Stimulated activated CD8-positive, alpha-beta memory T cell treated with anti-CD3 and anti-CD28 coated beads, Interleukin-2, amount 100 ng/mL, for 1 hour (primary cell): ENCODE data around the gene CARS2.
"Not testable (repeated sequence)": the region's sequence is repeated elsewhere in the genome, so short reads cannot be mapped to it uniquely, and the experiment has no call there.

ENCODE experiments used
- DNase-seq, 2 donors: peaks; one replicate each; pipeline ENCODE4 v3.0.0-alpha.2; 2020; ENCODE audit warnings: low read depth in 2 of 2

Gene CARS2

DNA sequence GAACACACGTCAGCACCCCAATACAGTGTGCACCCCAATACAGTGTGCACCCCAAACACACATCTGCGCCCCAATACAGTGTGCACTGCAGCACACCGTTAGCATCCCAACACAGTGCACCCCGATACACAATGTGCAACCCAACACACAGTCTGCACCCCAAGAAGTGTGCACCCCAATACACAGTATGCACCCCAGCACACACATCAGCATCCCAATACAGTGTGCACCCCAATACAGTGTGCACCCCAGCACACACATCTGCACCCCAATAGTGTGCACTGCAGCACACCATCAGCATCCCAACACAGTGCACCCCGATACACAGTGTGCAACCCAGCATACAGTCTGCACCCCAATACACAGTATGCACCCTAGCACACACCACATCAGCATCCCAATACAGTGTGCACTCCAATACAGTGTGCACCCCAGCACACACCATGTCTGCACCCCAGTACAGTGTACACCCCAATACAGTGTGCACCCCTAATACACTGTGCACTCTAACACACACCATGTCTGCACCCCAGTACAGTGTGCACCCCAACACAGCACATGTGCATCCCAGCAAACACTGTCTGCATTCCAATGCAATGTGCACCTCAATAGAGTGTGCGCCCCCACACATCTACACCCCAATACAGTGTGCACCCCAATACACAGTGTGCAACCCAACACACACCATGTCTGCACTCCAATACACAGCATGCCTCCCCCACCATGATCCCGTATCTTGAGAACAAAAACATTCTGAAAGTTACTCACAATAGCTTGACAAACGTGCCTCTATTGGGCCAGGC is 855 bp upstream of the CARS2 start:
- no peak for DNase-seq

DNA sequence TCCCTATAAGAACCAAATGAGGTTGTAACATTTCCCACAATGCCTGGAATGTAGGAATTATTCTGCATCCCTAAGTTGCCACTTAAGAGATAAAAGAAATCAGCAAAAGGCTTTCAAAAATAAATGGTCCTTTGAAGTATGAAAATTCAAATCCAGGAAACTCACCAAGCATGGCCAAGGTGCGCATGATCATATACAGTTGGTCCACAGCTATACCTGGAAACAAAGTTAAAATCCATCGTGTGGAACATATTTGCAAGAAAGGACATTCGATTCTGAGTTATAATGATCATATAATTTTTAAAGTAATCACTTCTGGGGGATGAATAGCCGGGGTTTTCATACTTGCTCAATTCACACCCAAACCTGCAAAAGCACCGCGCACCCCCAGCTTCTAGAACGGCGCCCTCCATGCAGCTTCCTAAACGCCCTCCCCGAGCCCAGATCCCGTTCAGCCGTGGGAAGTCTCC is 525 bp downstream of the CARS2 start:
- DNase-seq: no peak

DNA sequence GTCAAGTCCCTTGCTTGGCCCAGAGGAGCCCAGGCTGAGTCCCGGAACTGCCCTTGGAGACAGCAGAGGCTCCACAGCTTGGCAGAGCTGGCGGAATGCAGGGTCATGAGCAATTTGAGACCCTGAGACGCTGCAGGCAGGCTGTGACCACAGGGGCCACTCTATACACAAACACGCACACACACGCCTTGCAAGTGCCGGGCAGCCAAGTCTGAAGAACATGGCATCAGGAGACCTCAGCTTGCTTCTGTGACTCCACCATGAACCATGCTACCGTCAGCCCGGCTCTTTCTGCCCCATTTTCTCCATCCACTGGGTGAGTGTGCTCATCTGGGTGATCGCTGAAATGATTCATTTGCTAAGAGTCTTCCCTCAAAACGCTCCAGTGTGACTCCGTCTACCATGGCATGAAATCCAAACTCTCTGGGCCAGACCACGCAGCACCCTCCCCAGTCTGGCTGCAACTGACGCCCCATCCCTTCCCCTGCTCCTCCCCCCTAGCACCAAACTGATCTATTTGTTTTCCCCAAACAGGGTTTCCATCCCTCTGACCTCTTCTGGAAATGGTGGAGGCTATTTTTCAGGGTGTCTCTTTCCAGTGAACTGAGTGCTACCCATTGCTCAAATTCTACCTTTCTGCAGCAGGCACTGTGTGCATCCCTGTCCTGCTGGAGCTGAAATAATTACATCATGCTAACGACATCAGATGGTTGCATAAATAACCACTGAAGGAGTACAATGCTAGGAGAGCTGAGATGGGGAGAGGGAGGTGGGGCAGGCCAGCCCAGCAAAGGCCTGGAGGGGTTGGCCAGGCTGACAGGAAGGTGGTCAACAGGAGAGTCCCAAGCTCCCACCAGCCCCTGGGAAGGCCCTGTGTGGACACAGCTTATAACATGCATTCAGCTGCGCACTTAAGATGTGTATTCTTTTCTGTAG is 3.1 kb downstream of the CARS2 start:
- no peak for DNase-seq

DNA sequence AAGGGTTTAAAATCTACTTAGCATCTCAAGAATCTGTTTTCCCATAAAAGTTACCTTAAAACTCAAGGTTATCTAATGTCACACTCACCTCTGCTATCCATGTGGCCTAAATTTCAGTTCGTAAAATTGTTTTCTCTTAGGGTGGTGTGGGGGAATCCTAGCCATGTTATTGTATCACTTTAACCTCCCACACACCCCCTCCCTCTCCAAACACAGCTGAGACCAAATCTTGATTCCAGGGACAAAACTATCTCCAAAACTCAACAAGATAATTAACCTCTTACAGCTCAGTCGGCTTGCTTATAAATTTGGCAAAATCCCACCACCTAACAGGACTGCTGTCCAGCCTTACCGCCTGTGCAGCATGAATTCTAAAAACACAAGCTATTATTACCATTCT is 3.8 kb downstream of the CARS2 start:
- no peak for DNase-seq

DNA sequence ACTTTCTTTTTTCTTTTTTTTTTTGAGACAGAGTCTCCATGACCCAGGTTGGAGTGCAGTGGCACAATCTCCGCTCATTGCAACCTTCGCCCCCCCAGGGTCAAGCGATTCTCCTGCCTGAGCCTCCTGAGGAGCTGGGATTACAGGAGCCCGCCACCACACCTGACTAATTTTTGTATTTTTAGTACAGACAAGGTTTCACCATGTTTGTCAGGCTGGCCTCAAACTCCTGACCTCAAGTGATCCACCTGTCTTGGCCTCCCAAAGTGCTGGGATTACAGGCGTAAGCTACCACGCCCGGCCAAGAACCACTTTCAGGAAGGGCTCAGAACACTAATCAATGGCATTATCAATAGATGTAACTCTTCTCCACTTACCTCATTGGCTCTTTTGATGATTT is 4.9 kb downstream of the CARS2 start:
- not testable (repeated sequence) for DNase-seq

DNA sequence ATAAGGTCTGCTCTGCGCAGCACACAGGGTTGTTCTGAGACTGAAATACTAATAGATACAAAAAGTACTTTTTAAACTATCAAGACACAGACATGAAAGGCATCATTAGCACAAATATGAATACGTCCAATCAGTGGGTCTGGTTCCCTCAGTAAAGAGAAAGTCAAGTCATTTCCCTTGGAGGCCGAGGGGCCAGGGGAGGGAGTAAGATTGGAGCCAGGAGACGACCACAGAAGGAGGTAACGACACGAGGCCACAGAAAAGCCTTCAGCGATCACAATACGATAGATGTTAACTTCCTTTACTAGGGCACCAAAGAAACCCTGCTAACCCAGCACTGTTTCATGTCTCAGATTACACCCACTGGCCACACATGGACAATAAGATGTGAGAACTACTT is 5.3 kb downstream of the CARS2 start:
- DNase-seq: no peak

DNA sequence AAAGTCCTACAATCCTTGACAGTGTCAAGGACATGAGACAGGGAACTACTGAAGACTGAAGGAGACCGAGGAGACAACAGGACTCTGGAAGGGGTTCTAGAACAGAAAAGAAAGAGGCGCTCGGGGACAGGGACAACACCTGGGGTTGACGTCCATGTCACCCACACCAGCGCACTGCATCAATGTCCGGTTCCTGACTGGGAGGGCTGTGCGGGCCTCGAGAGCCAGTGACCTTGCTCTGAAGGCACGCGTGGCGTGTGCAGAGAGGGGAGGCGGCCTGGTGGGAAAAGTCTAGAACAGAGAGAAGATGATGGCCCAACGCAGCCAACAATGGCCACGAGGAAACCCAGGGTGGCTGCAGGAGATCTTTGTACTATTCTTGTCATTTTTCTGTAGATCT is 5.7 kb downstream of the CARS2 start:
- DNase-seq: no peak

DNA sequence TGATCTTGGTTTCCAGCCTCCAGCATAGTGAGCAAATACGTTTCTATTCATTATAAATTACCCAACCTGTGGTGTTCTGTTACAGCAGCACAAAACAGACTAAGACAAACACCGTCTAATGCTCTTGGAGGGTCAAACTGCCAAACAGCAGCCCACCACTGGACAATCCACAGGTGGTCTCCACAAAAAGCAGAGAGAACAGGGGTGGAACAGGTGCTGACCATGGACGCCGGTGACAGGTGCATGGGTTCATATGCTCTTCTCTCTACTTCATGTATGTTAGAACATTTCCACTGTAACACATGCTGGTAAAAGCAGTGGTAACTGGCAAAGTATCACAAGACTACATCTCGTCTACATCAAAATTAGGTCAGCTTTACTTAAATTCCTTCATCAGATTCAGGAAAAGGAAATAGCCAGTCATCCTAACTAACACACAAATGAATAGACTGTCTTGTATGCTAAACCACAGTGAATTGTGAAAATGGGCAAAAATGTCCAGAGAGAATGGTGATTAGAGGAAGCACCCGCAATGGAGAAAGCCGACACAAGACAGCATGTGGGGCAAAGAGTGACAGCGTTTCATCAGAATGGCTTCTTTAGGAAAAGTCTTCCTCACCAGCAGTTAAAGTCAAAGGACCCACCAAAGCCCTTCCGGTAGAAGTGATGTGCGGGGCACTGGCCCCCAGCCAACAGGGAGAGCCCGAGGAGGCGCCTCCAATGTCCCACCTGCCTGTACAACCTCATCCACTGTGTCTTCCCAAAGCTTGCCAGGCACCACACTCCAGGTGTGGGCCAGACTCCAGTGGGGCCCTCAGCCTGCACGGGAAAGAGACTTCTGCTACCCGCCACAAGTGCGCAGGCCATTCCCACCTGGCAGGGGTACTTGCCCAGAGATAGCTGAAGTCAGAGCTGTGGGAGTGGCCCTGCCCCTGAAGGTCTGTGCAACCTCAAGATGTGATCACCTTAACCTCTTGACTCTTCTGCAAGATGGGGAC is 6.5 kb downstream of the CARS2 start:
- DNase-seq: no peak

DNA sequence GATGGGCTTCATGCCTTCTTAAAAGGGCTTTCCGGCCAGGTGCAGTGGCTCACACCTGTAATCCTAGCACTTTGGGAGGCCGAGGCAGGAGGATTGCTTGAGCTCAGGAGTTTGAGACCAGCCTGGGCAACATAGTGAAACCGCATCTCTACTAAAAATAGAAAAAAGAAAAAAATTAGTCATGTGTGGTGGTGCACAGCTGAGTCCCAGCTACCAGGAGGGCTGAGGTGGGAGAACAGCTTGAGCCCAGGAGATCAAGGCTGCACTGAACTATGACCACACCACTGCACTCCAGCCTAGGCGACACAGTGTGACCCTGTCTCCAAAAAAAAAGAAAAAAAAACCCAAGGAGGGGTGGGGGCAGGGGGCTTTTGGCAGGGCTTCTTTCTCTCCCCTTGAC is 7.2 kb downstream of the CARS2 start:
- no peak for DNase-seq

DNA sequence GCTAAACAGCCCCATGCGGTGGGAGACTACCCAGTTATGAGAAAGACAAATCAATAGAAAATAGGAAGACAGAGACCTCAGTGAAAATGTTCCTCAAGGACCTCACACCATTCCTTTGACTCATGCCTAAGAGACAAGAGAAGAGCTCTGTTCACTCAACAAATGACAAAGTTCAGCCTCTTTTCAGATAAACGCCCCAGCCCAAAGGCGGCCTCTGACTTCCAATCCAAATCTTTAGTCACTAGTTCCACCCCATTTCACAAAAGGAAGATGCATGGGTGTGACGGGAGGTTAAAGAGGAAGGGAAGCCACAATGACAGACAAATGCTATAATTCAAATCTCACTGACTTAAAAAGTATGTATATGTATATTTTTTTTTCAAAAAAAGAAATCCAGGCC is 8.1 kb downstream of the CARS2 start:
- no peak for DNase-seq

DNA sequence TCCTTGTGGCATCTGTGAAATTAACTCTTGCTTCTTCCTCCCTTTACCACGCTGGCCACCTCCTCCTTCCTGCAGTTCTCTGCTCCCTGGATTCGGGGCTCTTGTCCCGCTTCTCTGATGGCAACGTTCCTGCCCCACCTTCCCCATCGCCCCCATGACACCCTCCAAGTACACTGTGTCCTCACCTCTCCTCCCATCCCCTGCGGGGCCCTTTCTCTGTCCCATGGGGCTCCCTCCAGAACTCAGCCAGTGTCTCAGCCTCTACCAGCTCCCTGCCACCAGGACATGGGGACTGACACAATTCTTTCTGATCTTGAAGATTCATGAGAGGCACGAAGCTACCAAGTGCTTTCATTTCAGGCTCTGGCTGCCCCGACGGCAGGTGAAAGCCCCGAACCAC is 9.1 kb downstream of the CARS2 start:
- DNase-seq: no peak

DNA sequence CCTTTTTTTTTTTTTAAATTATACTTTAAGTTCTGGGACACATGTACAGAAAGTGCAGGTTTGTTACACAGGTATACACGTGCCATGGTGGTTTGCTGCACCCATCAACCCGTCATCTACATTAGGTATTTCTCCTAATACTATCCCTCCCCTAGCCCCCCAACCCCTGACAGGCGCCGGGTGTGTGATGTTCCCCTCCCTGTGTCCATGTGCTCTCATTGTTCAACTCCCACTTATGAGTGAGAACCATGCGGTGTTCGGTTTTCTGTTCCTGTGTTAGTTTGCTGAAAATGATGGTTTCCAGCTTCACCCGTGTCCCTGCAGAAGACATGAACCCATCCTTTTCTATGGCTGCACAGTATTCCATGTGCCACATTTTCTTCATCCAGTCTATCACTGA is 10.1 kb downstream of the CARS2 start:
- DNase-seq: not testable (repeated sequence)

DNA sequence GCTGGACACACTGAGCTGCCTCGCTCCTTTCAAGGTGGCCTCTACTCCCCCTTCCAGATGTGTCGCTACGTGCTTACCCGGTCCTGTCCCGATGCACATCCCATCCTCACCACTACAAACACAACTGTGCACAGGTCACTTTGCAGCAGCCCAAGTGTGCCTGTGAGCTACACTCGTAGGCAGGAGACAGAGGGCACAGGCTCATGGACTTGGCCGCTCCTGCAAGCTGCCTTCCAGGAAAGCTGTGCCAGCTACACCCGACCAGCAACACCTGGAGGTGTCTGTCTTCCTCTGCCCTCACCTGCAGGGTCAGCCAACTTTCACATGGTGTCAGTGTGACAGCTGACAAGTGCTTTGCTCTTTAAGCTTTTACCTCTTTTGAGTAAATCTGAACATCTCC is 15.4 kb downstream of the CARS2 start:
- DNase-seq: no peak

DNA sequence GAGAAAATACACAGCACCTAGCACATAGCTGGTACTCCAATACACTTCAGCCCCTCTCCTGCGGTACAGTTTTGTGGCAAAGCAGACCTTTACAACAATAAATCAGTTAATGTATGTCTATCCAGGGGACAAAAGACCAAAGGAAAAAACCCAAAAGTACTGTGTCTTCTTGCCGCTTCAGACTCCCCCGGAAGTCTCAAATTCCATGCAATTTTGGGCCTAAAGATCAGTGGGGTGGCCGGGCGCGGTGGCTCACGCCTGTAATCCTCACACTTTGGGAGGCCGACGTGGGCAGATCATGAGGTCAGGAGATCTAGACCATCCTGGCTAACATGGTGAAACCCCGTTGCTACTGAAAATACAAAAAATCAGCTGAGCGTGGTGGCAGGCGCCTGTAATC is 16.2 kb downstream of the CARS2 start:
- no peak for DNase-seq

DNA sequence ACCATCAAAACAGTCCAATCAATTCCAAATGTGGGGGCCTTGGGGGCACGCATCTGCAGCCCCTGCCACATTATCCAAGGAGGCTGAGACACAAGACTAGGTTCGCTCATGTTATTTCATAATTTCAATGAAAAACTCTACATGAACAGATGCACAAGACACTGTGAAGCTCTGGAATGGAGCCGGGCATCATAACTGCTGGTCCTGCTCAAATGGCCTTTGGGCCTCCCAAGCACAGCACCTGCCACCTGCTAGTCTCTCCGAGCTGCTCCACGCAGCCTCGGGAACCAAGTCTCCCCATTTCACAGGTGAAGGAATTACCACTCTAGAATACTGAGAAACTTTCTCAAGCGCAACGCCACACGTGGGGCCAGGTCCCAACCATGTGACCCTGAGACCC is 16.9 kb downstream of the CARS2 start:
- no peak for DNase-seq

DNA sequence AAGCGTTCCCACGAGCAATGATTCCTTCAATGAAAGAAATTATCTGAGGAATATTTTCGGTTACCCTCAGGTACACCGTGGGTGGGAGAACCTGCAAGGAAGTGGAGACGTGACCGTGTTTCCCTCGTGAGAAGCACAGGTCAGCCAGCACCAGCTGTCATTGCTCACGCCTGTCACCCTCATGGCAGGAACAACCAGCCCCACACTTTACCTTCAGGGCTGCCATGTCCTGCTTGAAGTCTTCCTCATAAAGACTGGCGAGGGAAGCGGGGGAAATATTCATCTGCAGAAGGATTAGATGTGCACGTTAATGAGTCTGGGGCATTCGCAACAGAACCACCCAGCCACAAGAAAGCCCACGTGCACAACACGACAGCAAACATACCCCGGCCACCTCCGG is 18.2 kb downstream of the CARS2 start:
- no peak for DNase-seq

DNA sequence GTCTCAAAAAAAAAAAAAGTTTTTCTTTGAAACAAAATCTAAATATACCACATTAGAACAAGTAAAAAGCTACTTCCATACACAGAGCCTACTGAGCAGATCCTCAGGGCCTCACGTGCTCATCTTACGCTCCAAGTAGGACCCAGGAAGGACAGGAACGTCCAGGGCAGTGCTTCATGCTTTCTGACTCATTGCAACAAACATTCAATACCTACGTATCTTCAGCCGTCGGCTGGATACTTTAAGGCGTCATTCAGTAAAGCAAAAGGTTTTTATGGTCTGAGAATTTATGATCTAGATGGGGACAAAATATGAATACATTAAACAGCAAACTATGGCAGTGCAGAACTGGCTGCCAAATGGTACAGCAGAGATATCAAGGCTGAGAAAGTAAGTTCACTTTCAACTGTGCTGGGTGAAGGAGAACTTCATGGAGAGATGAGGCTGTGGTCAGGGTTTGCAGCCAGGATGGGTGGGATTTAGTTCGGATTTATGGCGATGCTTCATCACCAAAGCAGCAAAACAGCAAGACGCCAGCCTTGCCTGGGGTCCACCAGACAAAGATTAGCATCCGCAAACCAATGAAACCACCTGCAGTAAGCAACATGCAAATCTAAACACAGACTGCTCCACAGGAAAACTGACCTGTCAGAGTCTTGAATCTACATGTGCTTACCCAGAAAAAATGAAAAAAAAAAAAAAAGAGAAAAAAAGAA is 20.5 kb downstream of the CARS2 start:
- DNase-seq: no peak

DNA sequence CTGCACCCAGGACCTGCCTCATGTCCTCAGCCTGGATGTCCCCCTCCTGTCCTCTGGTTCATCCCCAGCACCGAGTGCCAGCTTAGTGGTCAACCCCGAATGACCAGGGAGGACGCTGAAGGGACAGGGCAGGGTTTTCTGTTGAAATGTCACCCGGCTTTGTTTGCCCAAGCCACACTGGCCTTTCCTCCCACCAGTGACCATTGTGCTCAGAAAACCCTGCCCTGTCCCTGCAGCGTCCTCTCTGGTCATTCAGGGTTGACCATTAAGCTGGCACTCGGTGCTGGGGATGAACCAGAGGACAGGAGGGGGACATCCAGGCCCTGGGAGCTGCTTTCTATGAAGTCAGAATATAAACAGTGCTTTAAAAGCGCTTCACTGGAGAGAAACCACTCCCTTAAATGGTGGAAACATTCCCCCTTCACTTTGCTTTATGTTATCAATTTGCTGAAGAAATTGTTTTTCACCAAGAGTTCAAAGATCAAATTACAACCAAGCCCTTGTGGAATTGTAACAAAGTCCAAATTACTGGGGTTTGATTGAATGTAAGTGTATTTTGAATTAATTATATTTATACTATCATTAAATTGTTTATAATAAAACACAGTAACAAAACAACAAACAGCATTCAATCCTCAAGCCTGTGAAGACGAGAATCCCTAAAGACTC is 21.4 kb downstream of the CARS2 start:
- no peak for DNase-seq

DNA sequence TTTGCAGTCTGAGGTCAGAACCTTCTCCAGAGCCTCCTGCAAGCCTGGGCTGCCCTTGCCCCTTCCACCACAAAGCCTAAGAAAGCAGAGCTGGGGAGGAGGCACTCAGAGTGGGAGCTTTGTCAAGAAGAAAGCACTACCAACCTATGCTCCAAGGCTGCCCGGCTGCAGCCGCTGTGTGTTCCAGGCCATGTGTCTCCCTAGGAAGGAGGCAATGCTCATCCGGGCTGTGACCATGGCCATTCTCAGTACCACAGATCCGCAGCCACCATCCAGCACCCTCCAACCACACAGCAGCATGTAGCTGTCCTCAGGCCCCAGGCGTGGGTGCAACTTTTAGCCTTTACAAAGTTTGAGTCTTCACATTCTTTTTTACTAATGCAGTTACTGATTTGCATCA is 22.0 kb downstream of the CARS2 start:
- no peak for DNase-seq

DNA sequence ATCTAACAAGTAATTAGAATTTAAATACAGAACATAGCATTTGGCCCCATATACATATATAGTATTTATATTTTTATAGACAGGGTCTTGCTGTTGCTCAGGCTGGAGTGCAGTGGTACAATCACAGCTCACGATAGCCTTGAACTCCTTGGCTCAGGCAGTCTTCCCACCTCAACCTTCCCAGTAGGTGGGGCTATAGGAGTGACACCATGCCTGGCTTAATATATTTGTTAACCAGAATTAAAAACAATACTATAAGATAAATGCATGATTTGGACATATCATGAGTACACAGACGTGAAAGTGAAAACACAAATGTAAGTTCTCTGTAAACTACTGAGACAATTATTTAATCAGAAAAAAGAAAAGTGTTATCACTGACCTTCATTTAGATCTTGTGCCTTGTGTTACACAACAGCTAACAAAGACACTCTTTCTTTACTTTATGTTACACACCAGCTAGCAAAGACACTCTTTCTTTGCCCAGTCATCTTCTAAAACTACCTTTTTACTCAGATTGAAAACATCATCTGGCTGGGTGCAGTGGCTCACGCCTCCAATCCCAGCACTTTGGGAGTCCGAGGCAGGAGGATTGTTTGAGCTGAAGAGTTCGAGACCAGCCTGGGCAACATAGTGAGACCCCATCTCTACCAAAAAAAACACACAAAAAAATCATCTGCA is 22.6 kb downstream of the CARS2 start:
- no peak for DNase-seq
